HL-60 (cell line): ENCODE measurements around the gene SFTPB.

Experiments
- DNase-seq, 2 experiments: peaks; one replicate each; pipeline ENCODE4 v3.0.0-alpha.2; 2010 to 2020; ENCODE audit warnings: low read depth in 1 of 2, low spot score in 1 of 2
- H3K27ac ChIP-seq: fragments of 250-450 bp; sonication (Bioruptor Pico); replicated peaks from 2 replicates; pipeline ENCODE4 v1.5.1; 2020; ENCODE audit warnings: mild to moderate bottlenecking, moderate library complexity
- H3K27me3 ChIP-seq: fragments of 250-450 bp; sonication (Bioruptor Pico); 2 replicates; pipeline ENCODE4 v1.5.1; 2021; ENCODE audit warnings: mild to moderate bottlenecking, moderate library complexity; ENCODE audit not compliant: insufficient read depth, poor library complexity, severe bottlenecking
- H3K4me3 ChIP-seq: replicated peaks from 2 replicates; pipeline ENCODE4 v1.5.1; 2011; ENCODE audit warnings: mild to moderate bottlenecking, control low read depth, low read length; ENCODE audit not compliant: insufficient read depth
- CTCF ChIP-seq: IDR thresholded peaks from one replicate; pipeline ENCODE4 v1.5.1; 2011; ENCODE audit warnings: low read length, control low read depth, inconsistent platforms; ENCODE audit not compliant: insufficient read depth
- GABPA ChIP-seq: IDR thresholded peaks from 2 replicates; pipeline ENCODE4 v1.6.1; 2012; ENCODE audit warnings: low read depth
- POLR2AphosphoS5 ChIP-seq: IDR thresholded peaks from 2 replicates; pipeline ENCODE4 v1.6.1; 2012; ENCODE audit warnings: low read depth
- SPI1 ChIP-seq: IDR thresholded peaks from 2 replicates; pipeline ENCODE4 v1.6.1; 2012; ENCODE audit warnings: low read depth, mild to moderate bottlenecking, borderline replicate concordance
- TF ChIP-seq, protein P1 (sequence below): IDR thresholded peaks from 2 replicates; pipeline ENCODE4 v1.6.1; 2012; ENCODE audit warnings: low read depth; ENCODE audit not compliant: insufficient replicate concordance

The SFTPB gene

GRCh38 chr2:85675866-85676548 is 8.0 kb upstream of the SFTPB start:
- DNase-seq: no peak
- TF ChIP-seq GABPA (no peak), CTCF (no peak), POLR2AphosphoS5 (no peak), SPI1 (no peak)
- TF ChIP-seq, protein P1, sequence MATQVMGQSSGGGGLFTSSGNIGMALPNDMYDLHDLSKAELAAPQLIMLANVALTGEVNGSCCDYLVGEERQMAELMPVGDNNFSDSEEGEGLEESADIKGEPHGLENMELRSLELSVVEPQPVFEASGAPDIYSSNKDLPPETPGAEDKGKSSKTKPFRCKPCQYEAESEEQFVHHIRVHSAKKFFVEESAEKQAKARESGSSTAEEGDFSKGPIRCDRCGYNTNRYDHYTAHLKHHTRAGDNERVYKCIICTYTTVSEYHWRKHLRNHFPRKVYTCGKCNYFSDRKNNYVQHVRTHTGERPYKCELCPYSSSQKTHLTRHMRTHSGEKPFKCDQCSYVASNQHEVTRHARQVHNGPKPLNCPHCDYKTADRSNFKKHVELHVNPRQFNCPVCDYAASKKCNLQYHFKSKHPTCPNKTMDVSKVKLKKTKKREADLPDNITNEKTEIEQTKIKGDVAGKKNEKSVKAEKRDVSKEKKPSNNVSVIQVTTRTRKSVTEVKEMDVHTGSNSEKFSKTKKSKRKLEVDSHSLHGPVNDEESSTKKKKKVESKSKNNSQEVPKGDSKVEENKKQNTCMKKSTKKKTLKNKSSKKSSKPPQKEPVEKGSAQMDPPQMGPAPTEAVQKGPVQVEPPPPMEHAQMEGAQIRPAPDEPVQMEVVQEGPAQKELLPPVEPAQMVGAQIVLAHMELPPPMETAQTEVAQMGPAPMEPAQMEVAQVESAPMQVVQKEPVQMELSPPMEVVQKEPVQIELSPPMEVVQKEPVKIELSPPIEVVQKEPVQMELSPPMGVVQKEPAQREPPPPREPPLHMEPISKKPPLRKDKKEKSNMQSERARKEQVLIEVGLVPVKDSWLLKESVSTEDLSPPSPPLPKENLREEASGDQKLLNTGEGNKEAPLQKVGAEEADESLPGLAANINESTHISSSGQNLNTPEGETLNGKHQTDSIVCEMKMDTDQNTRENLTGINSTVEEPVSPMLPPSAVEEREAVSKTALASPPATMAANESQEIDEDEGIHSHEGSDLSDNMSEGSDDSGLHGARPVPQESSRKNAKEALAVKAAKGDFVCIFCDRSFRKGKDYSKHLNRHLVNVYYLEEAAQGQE: no peak
- no peak overlapping the region for H3K27ac ChIP-seq
- no peak overlapping the region for H3K4me3 ChIP-seq
- H3K27me3 ChIP-seq: no peaks in the 10 kb centered on the region

- Histone ChIP-seq H3K27ac (peak overlapping the region; percentile 69), H3K4me3 (no peak overlapping the region), H3K27me3 (no peaks in the 10 kb centered on the region)
- no peak for DNase-seq
- TF ChIP-seq GABPA (no peak), SPI1 (no peak), CTCF (no peak), POLR2AphosphoS5 (no peak)
- TF ChIP-seq, protein P1: no peak
Measured at GRCh38 chr2:85675427-85675826, 7.4 kb upstream of the SFTPB start.

DNA sequence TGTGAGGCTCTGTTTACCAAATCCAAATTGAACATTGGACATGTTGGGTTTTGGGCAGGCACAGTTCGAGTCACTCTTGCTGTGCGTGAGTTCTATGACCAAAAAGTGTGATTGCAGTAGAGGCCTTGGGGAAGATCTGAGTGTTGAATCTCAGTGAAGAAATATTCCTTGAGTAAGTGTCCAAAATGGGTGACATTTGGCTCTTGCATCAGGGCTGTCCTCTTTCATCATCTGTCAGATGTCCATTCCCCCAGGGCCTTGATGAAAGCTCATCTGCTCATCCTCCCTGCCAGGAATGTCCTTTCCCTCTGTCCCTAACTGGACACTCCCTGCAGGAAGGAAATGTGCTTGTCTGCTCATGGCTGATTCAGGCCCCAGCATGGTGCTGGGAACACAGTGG is 6.4 kb upstream of the SFTPB start:
- H3K4me3 ChIP-seq: no peak overlapping the region
- peak; percentile 79 to 86 for DNase-seq
- TF ChIP-seq, protein P1: no peak
- no peak for TF ChIP-seq GABPA
- no peak for TF ChIP-seq POLR2AphosphoS5
- TF ChIP-seq CTCF: no peak
- TF ChIP-seq SPI1: no peak
- H3K27me3 ChIP-seq: no peaks in the 10 kb centered on the region
- peak overlapping the region; percentile 69 for H3K27ac ChIP-seq
